Panc1 (cell line): Measurements from ENCODE around the gene NKAIN2. TPM values are rescaled to one million over a fixed set of nuclear protein-coding genes. Genes with fewer than 3 reads are reported as not detected.

Experiments
- ATAC-seq: fragments of 200-7000 bp; cut with Tn5 transposase; 2 replicates; pipeline ENCODE4 v1.9.1; 2020; ENCODE audit warnings: mild to moderate bottlenecking, moderate library complexity
- BruUV-seq: library from RNA; stranded (reverse); fragments of 400-500 nt; replicated peaks from 2 replicates; lab custom pipeline; 2021; lab: Mats Ljungman, UMichigan
- CTCF ChIA-PET: fragments of 300-600 bp; sonication (Branson Sonifier 250); formaldehyde crosslinking; loops from one replicate; lab custom pipeline; 2022; ENCODE audit warnings: antibody characterized with exemption; lab: Charles Lee
- POLR2A ChIA-PET: fragments of 300-600 bp; sonication (Branson Sonifier 250); formaldehyde crosslinking; loops from one replicate; lab custom pipeline; 2022; ENCODE audit warnings: antibody characterized with exemption; lab: Charles Lee
- DNase-seq: peaks from one replicate; pipeline ENCODE4 v3.0.0-alpha.2; 2010; ENCODE audit warnings: low read depth, low spot score
- H3K27ac ChIP-seq: 2 replicates; pipeline ENCODE4 v1.5.1; 2011; ENCODE audit warnings: mild to moderate bottlenecking, low read length, inconsistent platforms
- H3K27me3 ChIP-seq: fragments of 200-500 bp; sonication (Bioruptor generic); 2 replicates; pipeline ENCODE4 v1.6.0; 2014; ENCODE audit warnings: low read length, inconsistent platforms; ENCODE audit not compliant: control insufficient read depth, insufficient read depth
- H3K36me3 ChIP-seq: fragments of 200-500 bp; sonication (Bioruptor generic); 2 replicates; pipeline ENCODE4 v1.5.1; 2014; ENCODE audit warnings: inconsistent platforms, mild to moderate bottlenecking, low read length, moderate library complexity; ENCODE audit not compliant: control insufficient read depth, insufficient read depth
- H3K4me1 ChIP-seq: 2 replicates; pipeline ENCODE4 v1.5.1; 2011; ENCODE audit warnings: inconsistent platforms, mild to moderate bottlenecking, low read length, moderate library complexity; ENCODE audit not compliant: control insufficient read depth, insufficient read depth
- H3K4me3 ChIP-seq, 2 experiments: 2 replicates each; pipeline ENCODE4 v1.5.1; 2011 to 2012; ENCODE audit warnings: low read depth in 2 of 2, low read length in 2 of 2, mild to moderate bottlenecking in 2 of 2, inconsistent platforms in 1 of 2, moderate library complexity in 1 of 2
- H3K9me3 ChIP-seq: fragments of 200-500 bp; sonication (Bioruptor generic); 2 replicates; pipeline ENCODE4 v1.5.1; 2014; ENCODE audit warnings: low read depth, mild to moderate bottlenecking, inconsistent platforms, low read length, moderate library complexity; ENCODE audit not compliant: control insufficient read depth, insufficient read depth
- CTCF ChIP-seq: fragments of 450-650 bp; IDR thresholded peaks from 2 replicates; pipeline ENCODE4 v1.5.1; 2017; ENCODE audit warnings: mild to moderate bottlenecking
- POLR2AphosphoS5 ChIP-seq: IDR thresholded peaks from 2 replicates; pipeline ENCODE4 v1.6.1; 2012; ENCODE audit warnings: mild to moderate bottlenecking, low read depth, low read length, moderate library complexity
- SIN3A ChIP-seq: IDR thresholded peaks from 2 replicates; pipeline ENCODE4 v1.6.1; 2012; ENCODE audit warnings: low read depth, mild to moderate bottlenecking, low read length, moderate library complexity, borderline replicate concordance; ENCODE audit not compliant: insufficient read depth
- TCF7L2 ChIP-seq: IDR thresholded peaks from 2 replicates; pipeline ENCODE4 v1.6.1; 2011; ENCODE audit warnings: mild to moderate bottlenecking, low read depth, low read length, inconsistent platforms
- in situ Hi-C: cut with HindIII; loops from 2 replicates; pipeline ENCODE4 v1.10.0; 2016; ENCODE audit warnings: low sequenced_read_pairs, low pct_unique_long_range_greater_than_20kb
- intact Hi-C: fragments of 100-400 bp; cut with micrococcal nuclease; formaldehyde crosslinking; loops from one replicate; pipeline ENCODE4 v1.10.0; 2022; ENCODE audit not compliant: unreplicated experiment
- total RNA-seq: library from RNA; stranded (reverse); gene quantifications from one replicate; pipeline ENCODE4 v1.2.1, GENCODE V29; 2021; ENCODE audit not compliant: unreplicated experiment
- TF ChIP-seq, protein P1 (sequence below), 2 experiments: IDR thresholded peaks; 2 replicates each; pipeline ENCODE4 v1.6.1; 2011 to 2012; ENCODE audit warnings: low read depth in 2 of 2, control low read depth in 1 of 2, low read length in 1 of 2, mild to moderate bottlenecking in 1 of 2, moderate library complexity in 1 of 2; ENCODE audit not compliant: insufficient read depth in 1 of 2

Gene NKAIN2
- total RNA-seq, 1 experiment from 2014 or later = 2.6 TPM

GRCh38 chr6:124684621-124685020, 881.0 kb downstream of the NKAIN2 start:
- in situ Hi-C loops = no loop called here
- no peak for DNase-seq

DNA sequence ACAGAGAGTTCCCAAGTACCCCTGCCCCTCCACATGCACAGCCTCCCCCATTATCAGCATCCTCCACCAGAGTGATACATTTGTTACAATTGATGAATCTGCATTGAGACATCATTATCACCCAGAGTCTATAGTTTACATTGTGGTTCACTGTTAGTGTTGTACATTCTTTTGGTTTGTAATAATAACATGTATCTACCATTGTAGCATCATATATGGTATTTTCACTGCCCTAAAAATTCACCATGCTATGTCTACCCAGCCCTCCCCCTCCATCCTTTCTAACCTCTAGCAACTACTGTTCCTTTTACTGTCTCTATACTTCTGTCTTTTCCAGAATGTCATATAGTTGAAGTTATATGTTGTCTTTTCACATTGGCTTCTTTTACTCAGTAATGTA, 884.7 kb downstream of the NKAIN2 start:
- Histone ChIP-seq H3K4me3 (no peak overlapping the region), H3K4me1 (no peaks in the 10 kb centered on the region), H3K27ac (no peak overlapping the region), H3K27me3 (no peaks in the 10 kb centered on the region), H3K9me3 (0 out of 2 replicates have a peak, but pooled peaks cover 7% of the 10 kb centered on the region), H3K36me3 (no peaks in the 10 kb centered on the region)
- DNase-seq (no peak), ATAC-seq (no peak)
- in situ Hi-C loops (no loop called here), intact Hi-C loops (no loop called here)
- ChIA-PET CTCF (no interaction called here), POLR2A (no interaction called here)
- BruUV-seq = no TSS peak
- TF ChIP-seq, protein P1, sequence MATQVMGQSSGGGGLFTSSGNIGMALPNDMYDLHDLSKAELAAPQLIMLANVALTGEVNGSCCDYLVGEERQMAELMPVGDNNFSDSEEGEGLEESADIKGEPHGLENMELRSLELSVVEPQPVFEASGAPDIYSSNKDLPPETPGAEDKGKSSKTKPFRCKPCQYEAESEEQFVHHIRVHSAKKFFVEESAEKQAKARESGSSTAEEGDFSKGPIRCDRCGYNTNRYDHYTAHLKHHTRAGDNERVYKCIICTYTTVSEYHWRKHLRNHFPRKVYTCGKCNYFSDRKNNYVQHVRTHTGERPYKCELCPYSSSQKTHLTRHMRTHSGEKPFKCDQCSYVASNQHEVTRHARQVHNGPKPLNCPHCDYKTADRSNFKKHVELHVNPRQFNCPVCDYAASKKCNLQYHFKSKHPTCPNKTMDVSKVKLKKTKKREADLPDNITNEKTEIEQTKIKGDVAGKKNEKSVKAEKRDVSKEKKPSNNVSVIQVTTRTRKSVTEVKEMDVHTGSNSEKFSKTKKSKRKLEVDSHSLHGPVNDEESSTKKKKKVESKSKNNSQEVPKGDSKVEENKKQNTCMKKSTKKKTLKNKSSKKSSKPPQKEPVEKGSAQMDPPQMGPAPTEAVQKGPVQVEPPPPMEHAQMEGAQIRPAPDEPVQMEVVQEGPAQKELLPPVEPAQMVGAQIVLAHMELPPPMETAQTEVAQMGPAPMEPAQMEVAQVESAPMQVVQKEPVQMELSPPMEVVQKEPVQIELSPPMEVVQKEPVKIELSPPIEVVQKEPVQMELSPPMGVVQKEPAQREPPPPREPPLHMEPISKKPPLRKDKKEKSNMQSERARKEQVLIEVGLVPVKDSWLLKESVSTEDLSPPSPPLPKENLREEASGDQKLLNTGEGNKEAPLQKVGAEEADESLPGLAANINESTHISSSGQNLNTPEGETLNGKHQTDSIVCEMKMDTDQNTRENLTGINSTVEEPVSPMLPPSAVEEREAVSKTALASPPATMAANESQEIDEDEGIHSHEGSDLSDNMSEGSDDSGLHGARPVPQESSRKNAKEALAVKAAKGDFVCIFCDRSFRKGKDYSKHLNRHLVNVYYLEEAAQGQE (IDR thresholded peaks at IDR 0.05; ENCODE audit: insufficient read depth in 1 of 2, low read depth in 2 of 2, low read length in 1 of 2) = no peak
- no peak for TF ChIP-seq SIN3A
- TF ChIP-seq TCF7L2 = no peak
- TF ChIP-seq POLR2AphosphoS5 = no peak
- no peak for TF ChIP-seq CTCF

More at GRCh38 chr6:124684621-124685020, 881.0 kb downstream of the NKAIN2 start:
- no peak overlapping the region for H3K27ac ChIP-seq
- TF ChIP-seq TCF7L2 = no peak
- TF ChIP-seq, protein P1 (IDR thresholded peaks at IDR 0.05; ENCODE audit: insufficient read depth in 1 of 2, low read depth in 2 of 2, low read length in 1 of 2) = no peak
- H3K36me3 ChIP-seq = no peaks in the 10 kb centered on the region
- no peak overlapping the region for H3K4me3 ChIP-seq
- no TSS peak for BruUV-seq
- H3K9me3 ChIP-seq = peaks cover 12% of the 10 kb centered on the region; the same call in 1 of the 2 replicates
- ATAC-seq = no peak
- ChIA-PET CTCF (no interaction called here), POLR2A (no interaction called here)
- H3K4me1 ChIP-seq = no peaks in the 10 kb centered on the region
- intact Hi-C loops = no loop called here
- H3K27me3 ChIP-seq = no peaks in the 10 kb centered on the region
